WTC11 (cell line): ENCODE measurements around the gene ABCD4. TPM values are rescaled to one million over a fixed set of nuclear protein-coding genes. Genes with fewer than 3 reads are reported as not detected.

Experiments used
- ZNF396 ChIP-seq: fragments of 250-450 bp; sonication (Bioruptor Pico); IDR thresholded peaks from 2 replicates; pipeline ENCODE4 v1.8.0; 2021; ENCODE audit warnings: mild to moderate bottlenecking, moderate library complexity, borderline replicate concordance
- ZNF671 ChIP-seq: fragments of 250-450 bp; sonication (Bioruptor Pico); IDR thresholded peaks from 2 replicates; pipeline ENCODE4 v1.8.0; 2021; ENCODE audit warnings: mild to moderate bottlenecking
- total RNA-seq: library from RNA; stranded (reverse); gene quantifications from 3 replicates; pipeline ENCODE4 v1.2.3, GENCODE V29; 2021
- TF ChIP-seq, protein P1 (sequence below): sonication (generic); formaldehyde crosslinking; conservative IDR thresholded peaks from 2 replicates; pipeline ENCODE4 v1.8.1; 2023; ENCODE audit warnings: mild to moderate bottlenecking, low read depth, missing genetic modification reagents, moderate library complexity

Gene ABCD4
- total RNA-seq, 1 experiment from 2014 or later = 90.2 TPM

DNA sequence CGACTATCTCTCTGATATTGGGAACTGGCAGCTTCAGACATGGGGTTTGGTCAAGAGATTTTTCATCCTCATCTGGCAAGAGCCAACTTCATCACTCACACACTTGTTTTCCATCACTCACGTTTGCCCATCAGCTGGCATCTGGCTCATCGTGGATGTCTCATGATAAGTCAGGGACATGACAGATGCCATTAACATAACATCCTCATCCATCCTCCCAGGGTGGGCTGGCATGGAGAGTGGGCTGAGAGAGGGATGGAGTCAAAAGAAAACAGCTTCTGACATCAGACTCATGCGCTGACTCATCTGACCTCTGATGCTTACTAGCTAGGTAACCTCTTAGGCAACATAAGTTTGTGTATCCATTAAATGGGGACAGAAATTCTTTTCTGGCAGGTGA, 65.3 kb downstream of the ABCD4 start (continued):
- no peak for TF ChIP-seq ZNF396 (CRISPR knock-in tag)
- no peak for TF ChIP-seq ZNF671 (CRISPR knock-in tag)
- TF ChIP-seq, protein P1, sequence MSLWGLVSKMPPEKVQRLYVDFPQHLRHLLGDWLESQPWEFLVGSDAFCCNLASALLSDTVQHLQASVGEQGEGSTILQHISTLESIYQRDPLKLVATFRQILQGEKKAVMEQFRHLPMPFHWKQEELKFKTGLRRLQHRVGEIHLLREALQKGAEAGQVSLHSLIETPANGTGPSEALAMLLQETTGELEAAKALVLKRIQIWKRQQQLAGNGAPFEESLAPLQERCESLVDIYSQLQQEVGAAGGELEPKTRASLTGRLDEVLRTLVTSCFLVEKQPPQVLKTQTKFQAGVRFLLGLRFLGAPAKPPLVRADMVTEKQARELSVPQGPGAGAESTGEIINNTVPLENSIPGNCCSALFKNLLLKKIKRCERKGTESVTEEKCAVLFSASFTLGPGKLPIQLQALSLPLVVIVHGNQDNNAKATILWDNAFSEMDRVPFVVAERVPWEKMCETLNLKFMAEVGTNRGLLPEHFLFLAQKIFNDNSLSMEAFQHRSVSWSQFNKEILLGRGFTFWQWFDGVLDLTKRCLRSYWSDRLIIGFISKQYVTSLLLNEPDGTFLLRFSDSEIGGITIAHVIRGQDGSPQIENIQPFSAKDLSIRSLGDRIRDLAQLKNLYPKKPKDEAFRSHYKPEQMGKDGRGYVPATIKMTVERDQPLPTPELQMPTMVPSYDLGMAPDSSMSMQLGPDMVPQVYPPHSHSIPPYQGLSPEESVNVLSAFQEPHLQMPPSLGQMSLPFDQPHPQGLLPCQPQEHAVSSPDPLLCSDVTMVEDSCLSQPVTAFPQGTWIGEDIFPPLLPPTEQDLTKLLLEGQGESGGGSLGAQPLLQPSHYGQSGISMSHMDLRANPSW (CRISPR knock-in tag) = no peak
- TF ChIP-seq, all 79 proteins: peak for 0

Other genes with a start within 250 kb of the ABCD4 start
- gene ALDH6A1, start 218.5 kb downstream of the ABCD4 start, total RNA-seq = 21.6 to 32.1 TPM (median 30.6 TPM) in 3 replicates
- gene LIN52, start 218.0 kb downstream of the ABCD4 start, total RNA-seq = 8.8 to 10.6 TPM (median 10.3 TPM) in 3 replicates
- gene VSX2, start 63.5 kb downstream of the ABCD4 start, total RNA-seq = 0.11 to 0.16 TPM in 2 of 3 replicates, not detected in the other
- 106 to 130 TPM (median 128 TPM) in 3 replicates for gene VRTN, start 45.5 kb upstream of the ABCD4 start, total RNA-seq
- 1.4 to 1.9 TPM (median 1.5 TPM) in 3 replicates for gene SYNDIG1L, start 123.3 kb upstream of the ABCD4 start, total RNA-seq
- 139 to 155 TPM (median 150 TPM) in 3 replicates for gene NPC2, start 190.4 kb upstream of the ABCD4 start, total RNA-seq
- gene ISCA2, start 190.8 kb upstream of the ABCD4 start, total RNA-seq = 49.1 to 50.6 TPM (median 50.1 TPM) in 3 replicates